SJSA1 (cell line): ENCODE results near the gene MAGT1. TPM values are rescaled to one million over a fixed set of nuclear protein-coding genes. Genes with fewer than 3 reads are reported as not detected.
"Not testable (repeated sequence)": the region's sequence is repeated elsewhere in the genome, so short reads cannot be mapped to it uniquely, and the experiment has no call there.

Experiments used
- DNase-seq, 2 experiments: peaks; one replicate each; pipeline ENCODE4 v3.0.0-alpha.2; 2015 to 2020; ENCODE audit warnings: low spot score in 2 of 2, low read depth in 1 of 2
- H3K27ac ChIP-seq: fragments of 250-450 bp; sonication (Bioruptor Pico); 2 replicates; pipeline ENCODE4 v1.5.1; 2020; ENCODE audit warnings: mild to moderate bottlenecking, moderate library complexity
- H3K27me3 ChIP-seq: fragments of 250-450 bp; sonication (Bioruptor Pico); replicated peaks from 2 replicates; pipeline ENCODE4 v1.5.1; 2020; ENCODE audit warnings: mild to moderate bottlenecking, moderate library complexity
- H3K36me3 ChIP-seq: fragments of 250-450 bp; sonication (Bioruptor Pico); 2 replicates; pipeline ENCODE4 v1.5.1; 2020; ENCODE audit warnings: mild to moderate bottlenecking
- H3K4me1 ChIP-seq: fragments of 250-450 bp; sonication (Bioruptor Pico); replicated peaks from 2 replicates; pipeline ENCODE4 v1.6.1; 2021; ENCODE audit warnings: mild to moderate bottlenecking
- H3K4me3 ChIP-seq: fragments of 250-450 bp; sonication (Bioruptor Pico); 2 replicates; pipeline ENCODE4 v1.5.1; 2020; ENCODE audit warnings: mild to moderate bottlenecking
- H3K9me3 ChIP-seq: fragments of 250-450 bp; sonication (Bioruptor Pico); replicated peaks from 2 replicates; pipeline ENCODE4 v1.5.1; 2020; ENCODE audit warnings: mild to moderate bottlenecking
- total RNA-seq: library from RNA; depleted of rRNA; stranded (reverse); fragments of >200 nt; shearing (Covaris generic); gene quantifications from 2 replicates; pipeline ENCODE4 v1.2.3, GENCODE V29; 2014

Gene MAGT1
- total RNA-seq, 1 experiment from 2014 or later: 85.9 TPM

DNA sequence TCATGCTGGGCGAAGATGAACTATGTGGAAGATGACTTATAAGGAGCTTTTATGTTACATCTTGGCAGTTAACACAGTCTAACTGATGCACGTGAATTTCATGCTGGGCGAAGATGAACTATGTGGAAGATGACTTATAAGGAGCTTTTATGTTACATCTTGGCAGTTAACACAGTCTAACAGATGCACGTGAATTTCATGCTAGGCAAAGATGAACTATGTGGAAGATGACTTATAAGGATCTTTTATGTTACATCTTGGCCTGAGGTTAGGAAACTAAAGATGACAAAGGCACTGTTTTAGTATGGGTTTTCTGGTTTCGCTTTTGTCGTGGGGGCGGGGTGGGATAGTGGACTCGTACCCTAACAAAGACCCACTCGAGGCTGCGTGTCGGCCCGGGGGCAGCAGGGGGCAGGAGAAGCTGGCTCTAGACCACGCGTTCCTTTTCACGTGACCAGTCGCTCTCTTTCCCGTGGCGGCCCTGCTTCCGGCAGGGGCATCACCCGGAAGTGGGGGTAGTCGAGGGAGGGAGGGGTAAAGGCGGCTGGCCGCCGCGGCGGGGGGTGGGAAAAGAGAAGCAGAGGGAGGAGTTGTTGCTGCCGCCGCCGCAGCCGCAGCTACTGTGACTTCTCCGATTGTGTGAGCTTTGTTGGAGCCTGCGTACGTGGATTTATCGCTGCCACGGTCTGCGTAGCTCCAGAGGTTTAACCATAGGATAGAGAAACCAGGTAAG, 15.0 kb upstream of the MAGT1 start, which contains the start of gene ATP7A:
Gene ATP7A, plus strand, starts transcription at position 586 of the 733 bp plus-strand sequence. CDS start 60,949 bp downstream, outside the sequence.
- peak within 1 kb of the TSS; percentile 59 for H3K27ac ChIP-seq
- no peaks in the 10 kb centered on the region for H3K9me3 ChIP-seq
- H3K27me3 ChIP-seq: no peaks in the 10 kb centered on the region
- peak; percentile 80 to 95 for DNase-seq
- H3K4me3 ChIP-seq: peak within 1 kb of the TSS; percentile 53
- peaks cover 12% of the 10 kb centered on the region for H3K4me1 ChIP-seq
- H3K36me3 ChIP-seq: 0 out of 2 replicates have a peak, but pooled peaks cover 4% of the 10 kb centered on the region

DNA sequence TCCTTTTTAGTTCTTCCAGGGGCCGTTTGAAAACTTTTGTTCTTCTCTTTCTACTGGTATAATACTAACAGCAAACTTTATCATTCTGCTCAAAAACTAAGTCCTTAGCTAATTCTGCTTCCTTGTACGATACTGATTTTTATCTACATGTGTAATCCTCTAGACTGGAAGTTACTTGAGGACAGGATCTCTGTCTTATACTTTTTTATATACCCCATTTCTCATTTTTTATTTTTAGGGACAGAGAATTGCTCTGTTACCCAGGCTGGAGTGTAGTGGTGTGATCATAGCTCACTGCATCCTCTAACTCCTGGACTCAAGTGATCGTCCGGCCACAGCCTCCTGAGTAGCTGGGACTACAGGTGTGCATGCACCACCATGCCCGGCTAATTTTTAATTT, 6.3 kb upstream of the MAGT1 start:
- peaks cover 13% of the 10 kb centered on the region; the same call in 1 of the 2 replicates for H3K36me3 ChIP-seq
- no peaks in the 10 kb centered on the region for H3K27me3 ChIP-seq
- no peak for DNase-seq
- no peak overlapping the region for H3K27ac ChIP-seq
- H3K4me1 ChIP-seq: no peaks in the 10 kb centered on the region
- H3K4me3 ChIP-seq: no peak overlapping the region
- H3K9me3 ChIP-seq: no peaks in the 10 kb centered on the region

DNA sequence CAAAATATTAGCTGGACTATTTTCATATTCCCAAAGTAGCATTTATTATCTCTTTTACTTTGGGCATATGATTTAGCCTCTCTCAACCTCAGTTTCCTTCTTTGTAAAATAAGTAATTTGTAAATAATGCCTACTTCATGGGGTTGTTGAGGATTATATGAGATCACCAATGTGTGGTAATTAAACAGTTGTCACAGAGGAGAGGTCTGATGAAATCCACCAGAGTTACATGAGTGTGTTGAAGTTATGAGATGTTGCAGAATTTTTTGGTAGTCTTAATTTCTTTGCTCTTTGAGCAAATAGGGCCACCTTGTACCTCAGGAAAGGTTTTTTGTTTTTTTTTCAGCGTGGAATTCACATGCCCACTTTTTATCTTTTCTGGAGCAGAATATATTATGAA, 5.5 kb upstream of the MAGT1 start:
- Histone ChIP-seq H3K4me3 (peak overlapping the region; percentile 46), H3K36me3 (peaks cover 9% of the 10 kb centered on the region; the same call in 1 of the 2 replicates), H3K9me3 (no peaks in the 10 kb centered on the region), H3K27ac (no peak overlapping the region), H3K4me1 (no peaks in the 10 kb centered on the region), H3K27me3 (no peaks in the 10 kb centered on the region)
- no peak for DNase-seq

DNA sequence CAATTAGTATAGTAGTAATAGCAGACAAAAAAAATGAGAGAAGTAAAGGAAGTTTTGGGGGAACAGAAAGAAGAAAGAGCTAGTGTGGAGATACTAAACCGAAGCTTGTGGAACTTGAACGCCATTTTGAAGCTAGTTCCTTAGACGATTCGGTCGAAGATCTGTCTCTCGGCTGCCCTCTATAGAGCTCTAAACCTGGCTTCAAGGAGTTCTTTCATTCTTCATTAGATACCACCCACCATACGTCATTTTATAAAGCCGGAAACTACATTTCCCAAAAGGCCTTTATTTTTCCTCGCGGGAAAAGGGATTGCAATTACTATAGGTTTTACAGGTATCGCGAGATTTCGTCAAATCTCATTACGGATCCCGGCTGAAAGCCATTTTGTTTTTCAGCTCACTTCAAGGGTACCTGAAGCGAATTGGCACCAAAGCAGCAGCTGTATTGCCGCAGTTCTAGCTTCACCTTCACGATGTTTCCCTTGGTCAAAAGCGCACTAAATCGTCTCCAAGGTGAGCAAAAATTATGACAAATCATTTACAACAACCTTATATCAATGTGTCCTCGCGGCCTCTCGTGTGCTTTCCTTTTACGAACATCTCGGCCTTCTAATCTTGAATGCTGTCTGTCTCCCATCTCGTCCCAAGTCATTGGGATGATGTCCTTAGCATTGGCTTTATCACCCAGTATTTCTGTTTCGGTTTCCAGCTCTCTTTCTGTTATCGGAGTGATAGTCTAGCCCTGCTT, 4.0 kb upstream of the MAGT1 start, which contains the start of gene COX7B:
Gene COX7B, plus strand, starts transcription at position 388 of the 748 bp plus-strand sequence. Its CDS starts 86 bp downstream, at position 474.
- Histone ChIP-seq H3K27ac (peak within 1 kb of the TSS; percentile 81), H3K36me3 (peaks cover 4% of the 10 kb centered on the region; the same call in 1 of the 2 replicates), H3K4me1 (no peaks in the 10 kb centered on the region), H3K4me3 (peak within 1 kb of the TSS; percentile 46), H3K9me3 (no peaks in the 10 kb centered on the region), H3K27me3 (no peaks in the 10 kb centered on the region)
- peak; percentile 66 to 93 for DNase-seq

DNA sequence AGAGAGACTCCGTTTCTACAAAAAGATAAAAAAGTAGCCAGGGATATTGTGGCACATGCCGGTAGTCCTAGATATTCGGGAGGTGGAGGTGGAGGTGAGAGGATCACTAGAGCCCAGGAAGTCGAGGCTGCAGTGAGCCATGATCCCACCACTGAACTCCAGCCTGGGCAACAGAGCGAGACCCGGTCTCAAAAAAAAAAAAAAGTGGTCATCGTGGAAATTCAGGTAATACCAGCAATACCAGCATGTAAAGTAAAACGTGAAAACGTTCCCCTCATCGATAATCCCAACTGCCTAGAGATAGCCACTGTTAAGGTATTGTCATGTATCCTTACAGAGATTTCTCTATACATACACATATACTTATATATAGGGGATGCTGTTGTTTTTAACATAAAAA, 1.5 kb downstream of the MAGT1 start:
- Histone ChIP-seq H3K36me3 (peaks cover 4% of the 10 kb centered on the region; the same call in 1 of the 2 replicates), H3K4me1 (no peaks in the 10 kb centered on the region), H3K9me3 (no peaks in the 10 kb centered on the region), H3K4me3 (no peak overlapping the region), H3K27me3 (no peaks in the 10 kb centered on the region), H3K27ac (no peak overlapping the region)
- DNase-seq: no peak

DNA sequence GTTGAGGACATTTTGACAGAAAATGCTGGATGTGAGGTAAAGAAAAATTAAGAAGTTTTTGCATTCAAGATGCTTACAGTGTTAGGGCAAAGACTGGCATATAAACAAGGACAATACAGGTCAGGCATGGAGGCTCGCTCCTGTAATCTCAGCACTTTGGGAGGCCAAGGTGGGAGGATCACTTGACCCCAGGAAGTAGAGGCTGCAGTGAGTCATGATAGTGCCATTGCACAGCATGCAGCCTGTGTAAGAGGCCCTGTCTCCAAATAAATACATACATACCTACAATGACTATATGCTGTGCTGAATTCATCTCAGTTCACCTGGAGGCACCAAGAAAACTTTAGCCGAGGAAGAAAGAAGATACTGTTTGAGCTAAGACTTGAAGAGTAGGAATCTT, 2.3 kb downstream of the MAGT1 start:
- no peak overlapping the region for H3K4me3 ChIP-seq
- H3K27ac ChIP-seq: no peak overlapping the region
- no peak for DNase-seq
- H3K27me3 ChIP-seq: no peaks in the 10 kb centered on the region
- H3K36me3 ChIP-seq: peaks cover 4% of the 10 kb centered on the region; the same call in 1 of the 2 replicates
- no peaks in the 10 kb centered on the region for H3K9me3 ChIP-seq
- H3K4me1 ChIP-seq: no peaks in the 10 kb centered on the region

DNA sequence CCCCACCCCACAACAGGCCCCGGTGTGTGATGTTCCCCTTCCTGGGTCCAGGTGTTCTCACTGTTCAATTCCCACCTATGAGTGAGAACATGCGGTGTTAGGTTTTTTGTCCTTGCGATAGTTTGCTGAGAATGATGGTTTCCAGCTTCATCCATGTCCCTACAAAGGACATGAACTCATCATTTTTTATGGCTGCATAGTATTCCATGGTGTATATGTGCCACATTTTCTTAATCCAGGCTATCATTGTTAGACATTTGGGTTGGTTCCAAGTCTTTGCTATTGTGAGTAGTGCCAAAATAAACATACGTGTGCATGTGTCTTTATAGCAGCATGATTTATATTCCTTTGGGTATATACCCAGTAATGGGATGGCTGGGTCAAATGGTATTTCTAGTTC, 13.8 kb downstream of the MAGT1 start:
- not testable (repeated sequence) for H3K27me3 ChIP-seq, H3K27ac ChIP-seq, H3K36me3 ChIP-seq, DNase-seq, H3K4me1 ChIP-seq, H3K9me3 ChIP-seq, H3K4me3 ChIP-seq

DNA sequence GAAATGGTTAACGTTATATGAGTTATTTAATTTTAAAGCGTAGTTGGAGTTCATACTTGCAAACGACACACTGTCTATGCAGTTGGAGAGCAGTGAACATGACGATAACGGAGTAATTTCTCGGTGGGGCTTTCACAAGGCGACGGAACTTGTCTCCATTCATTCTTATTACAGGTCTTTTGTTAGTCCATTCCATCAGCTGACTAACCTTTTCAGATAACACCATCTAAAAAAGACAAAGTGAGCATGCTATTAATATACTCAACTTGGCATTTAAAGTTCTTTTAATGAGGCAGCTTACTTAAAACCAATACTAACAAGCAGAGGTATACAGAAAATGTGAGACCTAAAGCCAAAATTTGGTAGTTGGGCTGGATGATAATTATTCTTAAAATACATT, 19.9 kb downstream of the MAGT1 start:
- Histone ChIP-seq H3K4me1 (no peaks in the 10 kb centered on the region), H3K36me3 (no peaks in the 10 kb centered on the region; the same call in 1 of the 2 replicates), H3K27me3 (no peaks in the 10 kb centered on the region), H3K9me3 (no peaks in the 10 kb centered on the region), H3K27ac (no peak overlapping the region), H3K4me3 (no peak overlapping the region)
- DNase-seq: no peak

DNA sequence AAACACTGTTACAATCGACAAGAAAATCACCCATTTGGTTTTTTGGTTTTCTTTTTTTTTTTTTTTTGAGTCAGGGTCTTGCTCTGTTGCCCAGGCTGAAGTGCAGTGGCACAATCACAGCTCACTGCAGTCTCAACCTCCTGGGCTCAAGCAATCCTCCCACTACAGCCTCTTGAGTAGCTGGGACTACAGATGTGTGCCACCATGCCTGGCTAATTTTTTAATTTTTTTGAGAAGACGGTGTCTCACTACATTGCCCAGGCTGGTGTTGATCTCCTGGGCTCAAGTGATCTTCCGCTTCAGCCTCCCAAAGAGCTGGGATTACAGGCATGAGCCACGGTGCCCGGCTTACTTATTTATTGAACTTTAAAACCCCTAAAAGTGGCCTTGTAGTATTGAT, 63.7 kb downstream of the MAGT1 start:
- H3K9me3 ChIP-seq, H3K27me3 ChIP-seq, H3K4me1 ChIP-seq, H3K36me3 ChIP-seq, H3K27ac ChIP-seq, DNase-seq, H3K4me3 ChIP-seq: not testable (repeated sequence)

DNA sequence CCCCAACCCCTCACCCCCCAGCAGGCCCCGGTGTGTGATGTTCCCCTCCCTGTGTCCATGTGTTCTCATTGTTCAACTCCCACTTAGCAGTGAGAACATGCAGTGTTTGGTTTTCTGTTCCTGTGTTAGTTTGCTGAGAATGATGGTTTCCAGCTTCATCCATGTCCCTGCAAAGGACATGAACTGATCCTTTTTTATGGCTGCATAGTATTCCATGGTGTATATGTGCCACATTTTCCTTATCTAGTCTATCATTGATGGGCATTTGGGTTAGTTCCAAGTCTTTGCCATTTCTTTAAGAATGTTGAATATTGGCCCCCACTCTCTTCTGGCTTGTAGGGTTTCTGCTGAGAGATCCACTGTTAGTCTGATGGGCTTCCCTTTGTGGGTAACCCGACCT, 73.2 kb downstream of the MAGT1 start:
- not testable (repeated sequence) for H3K4me1 ChIP-seq, H3K4me3 ChIP-seq, H3K36me3 ChIP-seq, H3K9me3 ChIP-seq, H3K27me3 ChIP-seq, H3K27ac ChIP-seq, DNase-seq

DNA sequence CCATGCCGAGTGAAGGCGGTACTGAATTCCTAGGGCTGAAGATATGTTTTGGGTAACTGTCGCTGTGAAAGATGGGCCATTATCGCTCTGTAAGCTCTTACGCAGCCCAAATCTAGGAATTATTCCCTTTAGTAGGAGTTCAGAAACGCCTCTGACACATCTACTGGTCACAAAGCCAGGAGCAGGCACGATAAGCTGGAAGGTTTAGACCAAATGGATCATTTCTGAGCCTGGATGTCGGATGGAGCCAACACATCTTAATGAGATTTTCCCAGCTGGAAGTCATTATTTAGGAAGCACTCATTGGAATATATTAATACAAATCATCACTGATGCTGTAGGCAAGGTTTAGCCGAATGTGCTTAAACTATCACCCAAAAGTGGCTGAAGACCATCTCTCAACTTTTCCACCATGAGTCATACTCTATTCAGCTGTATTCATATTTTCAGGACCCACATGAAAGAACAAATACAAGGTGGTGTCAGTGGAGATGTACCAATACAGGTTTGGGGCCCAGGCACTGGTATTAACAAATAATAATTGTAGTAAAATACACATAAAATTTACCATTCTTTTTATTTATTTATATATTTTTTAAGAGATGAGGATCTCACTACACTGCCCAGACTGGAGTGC, 75.0 kb downstream of the MAGT1 start:
- Histone ChIP-seq H3K4me1 (no peaks in the 10 kb centered on the region), H3K36me3 (no peaks in the 10 kb centered on the region), H3K27ac (no peak overlapping the region), H3K27me3 (no peaks in the 10 kb centered on the region), H3K9me3 (no peaks in the 10 kb centered on the region), H3K4me3 (no peak overlapping the region)
- no peak for DNase-seq

DNA sequence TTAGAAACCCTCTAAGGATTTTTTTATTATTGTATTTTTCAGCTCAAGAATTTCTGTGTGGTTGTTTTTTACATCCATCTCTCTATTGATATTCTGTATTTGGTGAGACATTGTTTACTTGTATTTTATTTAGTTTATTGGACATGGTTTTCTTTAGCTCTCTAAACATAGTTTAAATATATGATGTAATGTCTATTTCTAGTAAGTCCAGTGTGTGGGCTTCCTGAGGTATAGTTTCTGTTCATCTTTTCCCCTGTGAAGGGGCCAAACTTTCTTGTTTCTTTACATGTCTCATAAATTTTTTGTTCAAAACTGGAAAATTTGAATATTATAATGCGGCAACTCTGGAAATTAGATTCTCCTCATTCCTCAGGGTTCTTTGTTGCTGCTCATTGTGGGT, 81.0 kb downstream of the MAGT1 start:
- H3K27ac ChIP-seq: no peak overlapping the region
- no peaks in the 10 kb centered on the region for H3K9me3 ChIP-seq
- H3K36me3 ChIP-seq: no peaks in the 10 kb centered on the region
- no peaks in the 10 kb centered on the region for H3K4me1 ChIP-seq
- DNase-seq: no peak
- H3K4me3 ChIP-seq: no peak overlapping the region
- no peaks in the 10 kb centered on the region for H3K27me3 ChIP-seq

DNA sequence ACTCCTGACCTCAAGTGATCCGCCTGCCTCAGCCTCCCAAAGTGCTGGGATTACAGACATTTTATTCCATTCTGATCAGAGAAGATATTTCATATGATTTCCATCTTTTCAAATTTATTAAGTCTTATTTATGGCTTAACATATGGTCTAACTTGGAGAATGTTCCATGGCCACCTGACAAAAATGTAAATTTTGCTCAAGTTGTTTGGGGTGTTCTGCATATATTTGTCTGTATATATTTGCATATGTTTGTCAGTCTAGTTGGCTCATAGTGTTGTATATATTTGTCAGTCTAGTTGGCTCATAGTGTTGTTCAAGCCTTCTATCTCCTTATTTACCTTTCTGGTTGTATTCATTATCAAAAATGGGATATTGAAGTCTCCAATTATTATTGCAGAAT, 93.0 kb downstream of the MAGT1 start:
- H3K4me1 ChIP-seq: no peaks in the 10 kb centered on the region
- no peak overlapping the region for H3K4me3 ChIP-seq
- no peak overlapping the region for H3K27ac ChIP-seq
- H3K9me3 ChIP-seq: no peaks in the 10 kb centered on the region
- H3K27me3 ChIP-seq: no peaks in the 10 kb centered on the region
- no peak for DNase-seq
- H3K36me3 ChIP-seq: no peaks in the 10 kb centered on the region

DNA sequence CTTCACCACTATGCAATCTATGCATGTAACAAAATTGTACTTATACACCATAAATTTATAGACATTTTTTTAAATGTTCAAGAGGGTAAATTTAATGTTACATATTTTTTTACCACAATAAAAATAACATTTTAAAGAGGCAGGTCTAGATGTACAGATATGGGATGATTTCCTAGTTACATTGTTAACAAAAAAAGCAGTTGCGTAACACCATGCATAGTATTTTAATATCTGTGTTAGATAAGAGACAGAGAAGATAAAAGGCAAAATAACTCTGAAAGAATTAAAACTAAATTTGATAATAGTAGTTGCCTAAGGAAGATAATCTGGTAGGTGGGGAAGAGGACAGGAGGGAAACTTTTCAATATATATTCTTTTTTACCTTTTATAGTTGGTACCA, 100.1 kb downstream of the MAGT1 start:
- Histone ChIP-seq H3K27me3 (no peaks in the 10 kb centered on the region), H3K36me3 (no peaks in the 10 kb centered on the region), H3K4me1 (no peaks in the 10 kb centered on the region), H3K27ac (no peak overlapping the region), H3K9me3 (no peaks in the 10 kb centered on the region), H3K4me3 (no peak overlapping the region)
- DNase-seq: no peak
